SK-N-MC (cell line): ENCODE data around the gene KCNE3.
A peak's percentile ranks its signal among the peaks of the same experiment; 100 is the strongest.

Source experiments
- DNase-seq: peaks from one replicate; pipeline ENCODE4 v3.0.0-alpha.2; 2011; ENCODE audit warnings: low read depth, low spot score
- H3K27ac ChIP-seq: fragments of 200-600 bp; sonication (generic); 2 replicates; pipeline ENCODE4 v1.5.1; 2016; ENCODE audit warnings: mixed run types
- H3K36me3 ChIP-seq: fragments of 200-600 bp; sonication (generic); 2 replicates; pipeline ENCODE4 v1.6.1; 2017; ENCODE audit warnings: antibody characterized with exemption, low read length, mixed read lengths; ENCODE audit not compliant: insufficient read depth
- H3K4me3 ChIP-seq: fragments of 200-600 bp; sonication (generic); 2 replicates; pipeline ENCODE4 v1.5.1; 2016
- H3K9ac ChIP-seq: fragments of 200-600 bp; sonication (generic); 2 replicates; pipeline ENCODE4 v1.8.0; 2017; ENCODE audit warnings: mixed run types, mixed read lengths; ENCODE audit not compliant: insufficient read length
- H3K9me3 ChIP-seq: fragments of 200-600 bp; sonication (generic); 2 replicates; pipeline ENCODE4 v1.6.1; 2017; ENCODE audit warnings: low read depth, mild to moderate bottlenecking, antibody characterized with exemption, low read length, moderate library complexity, mixed read lengths
- EZH2 ChIP-seq: fragments of 200-600 bp; sonication (generic); IDR thresholded peaks from one replicate; pipeline ENCODE4 v1.6.1; 2017; ENCODE audit warnings: antibody characterized with exemption
- FOXP2 ChIP-seq: optimal IDR thresholded peaks from 2 replicates; pipeline ENCODE3; 2011; ENCODE audit warnings: mild to moderate bottlenecking, moderate library complexity; ENCODE audit not compliant: insufficient read depth; ENCODE audit errors: extremely low read length, control extremely low read depth
- POLR2AphosphoS5 ChIP-seq: IDR thresholded peaks from 2 replicates; pipeline ENCODE4 v1.6.1; 2012; ENCODE audit warnings: mild to moderate bottlenecking, low read depth, low read length, borderline replicate concordance

The KCNE3 gene

DNA sequence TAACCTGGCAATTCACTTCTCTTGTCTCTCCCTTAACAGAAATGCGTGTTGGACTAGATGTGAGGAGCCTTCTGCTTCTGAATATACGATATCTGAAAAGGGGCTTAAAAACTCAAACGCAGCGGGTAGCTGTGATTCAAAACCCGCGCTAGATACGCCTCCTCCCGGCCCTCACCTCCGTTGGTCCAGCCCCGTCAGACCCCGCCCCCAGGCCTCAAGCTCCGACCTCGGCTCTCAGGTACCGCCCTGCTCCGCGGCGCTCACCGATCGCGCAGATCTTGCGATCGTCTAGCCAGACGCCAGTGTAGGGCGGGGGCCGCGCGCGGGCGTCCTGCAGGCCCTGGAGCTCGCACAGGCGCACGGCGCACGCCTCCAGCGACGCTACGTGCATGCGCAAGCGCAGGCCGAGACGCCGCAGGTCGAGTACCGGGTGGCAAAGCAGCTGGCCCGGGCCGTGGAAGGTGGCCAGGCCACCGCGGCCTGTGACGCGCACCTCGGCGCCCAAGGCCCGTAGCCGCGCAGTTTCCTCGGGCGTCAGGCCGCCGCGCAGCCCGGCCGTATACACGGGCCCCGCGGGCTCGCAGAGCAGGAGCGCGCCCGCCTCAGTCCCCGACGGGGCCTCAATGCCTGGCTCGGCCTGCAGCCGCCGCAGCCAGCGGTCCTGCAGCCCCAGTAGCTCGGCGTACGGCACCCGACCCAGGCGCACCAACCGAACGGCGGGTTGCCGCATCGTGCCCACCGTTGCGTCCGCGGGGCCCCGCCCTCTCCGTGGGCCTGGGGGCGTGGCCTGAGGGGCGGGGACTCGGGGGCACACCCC, 25.8 kb upstream of the KCNE3 start, which contains the start of gene LIPT2:
Gene LIPT2 (minus strand): TSS at position 751 of the 817 bp plus-strand sequence. CDS start 21 bp downstream, at position 730.
- peak within 1 kb of the TSS; percentile 95 for H3K9ac ChIP-seq
- DNase-seq: peak; percentile 76
- no peaks in the 10 kb centered on the region for H3K36me3 ChIP-seq
- H3K9me3 ChIP-seq: no peaks in the 10 kb centered on the region
- peak within 1 kb of the TSS; percentile 92 for H3K27ac ChIP-seq
- TF ChIP-seq FOXP2: no peak
- peak; percentile 88 for TF ChIP-seq POLR2AphosphoS5
- peak within 1 kb of the TSS; percentile 97 for H3K4me3 ChIP-seq

DNA sequence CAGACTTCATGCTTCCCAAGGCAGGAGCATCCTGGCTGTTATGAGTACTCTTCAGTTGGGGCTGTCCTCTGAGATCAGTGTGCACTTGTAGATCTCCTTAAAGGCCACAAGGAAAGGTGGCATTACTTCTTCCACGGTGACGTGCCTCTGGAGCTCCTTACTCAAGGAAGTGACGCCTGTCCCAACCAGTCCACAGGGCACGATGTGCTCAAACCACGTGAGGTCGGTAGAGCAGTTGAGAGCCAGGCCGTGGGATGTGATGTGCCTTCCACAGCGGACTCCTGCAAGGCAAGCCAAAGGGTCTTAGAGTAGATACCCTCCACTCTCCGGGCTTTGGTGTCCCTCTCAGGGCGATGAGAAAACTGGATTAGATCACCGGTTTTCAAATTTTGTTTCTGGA, 24.7 kb upstream of the KCNE3 start:
- Histone ChIP-seq H3K27ac (peak overlapping the region; percentile 22; the same call in 1 of the 2 replicates), H3K9me3 (no peaks in the 10 kb centered on the region), H3K9ac (no peak overlapping the region), H3K36me3 (no peaks in the 10 kb centered on the region), H3K4me3 (no peak overlapping the region)
- no peak for DNase-seq
- TF ChIP-seq EZH2 (no peak), FOXP2 (no peak), POLR2AphosphoS5 (no peak)

DNA sequence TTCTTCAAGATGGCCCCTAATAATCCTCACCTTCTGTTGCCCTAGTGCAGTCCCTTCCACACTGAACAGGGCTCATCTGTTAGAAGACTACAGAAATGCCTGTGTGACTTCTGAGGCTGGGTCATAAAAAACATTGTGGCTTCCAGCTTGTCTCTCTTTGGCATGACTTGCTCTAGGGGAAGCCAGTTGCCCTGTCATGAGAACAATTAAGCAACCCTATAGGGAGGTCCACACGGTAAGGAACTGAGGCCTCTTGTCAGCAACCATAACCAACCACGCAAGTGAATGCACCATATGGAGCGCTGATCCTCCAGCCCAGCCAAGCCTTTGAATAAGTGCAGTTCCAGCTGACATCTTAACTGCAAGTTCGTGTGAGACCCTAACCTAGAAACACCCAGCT, 23.6 kb upstream of the KCNE3 start:
- TF ChIP-seq FOXP2 (no peak), EZH2 (no peak), POLR2AphosphoS5 (no peak)
- Histone ChIP-seq H3K9me3 (no peaks in the 10 kb centered on the region), H3K36me3 (no peaks in the 10 kb centered on the region), H3K9ac (no peak overlapping the region), H3K4me3 (no peak overlapping the region), H3K27ac (no peak overlapping the region)
- DNase-seq: no peak

DNA sequence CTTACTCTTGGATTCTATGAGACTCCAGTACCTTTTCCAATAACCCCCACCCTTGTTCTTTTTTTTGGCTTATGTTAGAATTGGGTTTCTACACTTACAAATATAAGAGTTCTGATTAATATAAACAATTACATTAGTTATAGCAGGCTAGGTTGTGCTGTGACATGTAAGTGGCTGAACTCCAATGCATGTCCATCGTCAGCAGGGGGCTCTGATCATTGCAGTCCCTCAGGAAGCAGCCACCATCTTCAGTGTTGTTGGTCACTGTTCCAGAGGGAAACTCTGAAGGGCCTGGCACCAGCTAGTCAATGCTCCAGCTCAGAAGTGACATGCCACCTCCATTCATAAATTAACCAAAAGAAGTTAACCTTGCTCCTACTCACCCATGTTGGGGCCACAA, 20.5 kb upstream of the KCNE3 start:
- no peaks in the 10 kb centered on the region for H3K36me3 ChIP-seq
- DNase-seq: no peak
- TF ChIP-seq EZH2 (no peak), POLR2AphosphoS5 (no peak), FOXP2 (no peak)
- H3K9me3 ChIP-seq: no peaks in the 10 kb centered on the region
- no peak overlapping the region for H3K4me3 ChIP-seq
- no peak overlapping the region for H3K27ac ChIP-seq
- H3K9ac ChIP-seq: no peak overlapping the region

DNA sequence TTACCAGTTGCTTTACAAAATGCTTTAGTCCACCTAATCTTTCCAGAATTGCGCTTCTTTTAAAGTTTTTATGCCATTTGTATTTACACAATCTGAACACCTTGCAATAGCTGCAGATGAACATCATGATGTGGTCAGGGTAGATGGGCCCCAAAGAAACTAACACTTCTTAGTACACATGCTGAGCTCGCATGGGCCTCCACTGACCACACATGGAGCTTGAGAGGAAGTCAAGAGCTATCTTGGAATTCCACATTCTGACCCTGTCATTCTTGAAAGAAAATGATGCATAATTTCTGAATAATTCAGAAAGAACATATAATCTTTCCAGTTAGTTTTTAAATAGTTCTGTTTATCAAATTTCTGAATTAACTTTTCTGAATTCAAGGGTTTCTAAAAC, 18.5 kb upstream of the KCNE3 start:
- DNase-seq: no peak
- TF ChIP-seq FOXP2 (no peak), POLR2AphosphoS5 (no peak), EZH2 (no peak)

DNA sequence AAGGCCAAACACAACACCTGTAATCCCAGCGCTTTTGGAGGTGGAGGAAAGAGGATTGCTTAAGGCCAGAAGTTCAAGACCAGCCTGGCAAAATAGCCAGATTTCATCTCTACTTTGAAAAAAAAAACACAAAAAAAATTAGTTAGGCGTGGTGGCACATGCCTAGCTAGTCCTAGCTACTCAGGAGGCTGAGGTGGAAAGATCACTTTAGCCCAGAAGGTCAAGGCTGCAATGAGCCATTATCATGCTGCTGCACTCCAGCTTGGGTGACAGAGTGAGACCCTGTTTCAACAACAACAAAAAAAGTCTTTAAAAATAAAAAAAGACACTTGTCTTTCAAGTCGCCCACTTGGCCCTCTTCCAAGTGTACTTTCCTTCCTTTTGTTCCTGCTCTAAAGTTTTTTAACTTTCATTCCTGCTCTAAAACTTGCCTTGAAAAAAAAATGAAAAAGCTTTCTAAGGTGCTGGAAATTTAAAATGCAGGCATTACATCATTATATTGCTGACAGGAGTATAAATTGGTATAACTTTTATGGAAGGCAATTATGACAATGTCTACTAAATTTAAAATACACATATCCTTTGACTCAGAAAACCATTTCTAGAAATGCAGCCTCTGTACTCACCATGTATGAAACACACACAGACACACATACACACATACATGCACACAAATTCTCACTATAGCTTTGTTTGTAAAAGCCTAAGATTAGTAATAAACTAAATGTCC, 13.5 kb upstream of the KCNE3 start:
- no peak for DNase-seq
- TF ChIP-seq EZH2: no peak
- TF ChIP-seq FOXP2: no peak
- no peak for TF ChIP-seq POLR2AphosphoS5

More for the DNA sequence above, 18.5 kb upstream of the KCNE3 start:
- Histone ChIP-seq H3K27ac (no peak overlapping the region), H3K36me3 (no peaks in the 10 kb centered on the region), H3K9ac (no peak overlapping the region), H3K4me3 (no peak overlapping the region), H3K9me3 (no peaks in the 10 kb centered on the region)

DNA sequence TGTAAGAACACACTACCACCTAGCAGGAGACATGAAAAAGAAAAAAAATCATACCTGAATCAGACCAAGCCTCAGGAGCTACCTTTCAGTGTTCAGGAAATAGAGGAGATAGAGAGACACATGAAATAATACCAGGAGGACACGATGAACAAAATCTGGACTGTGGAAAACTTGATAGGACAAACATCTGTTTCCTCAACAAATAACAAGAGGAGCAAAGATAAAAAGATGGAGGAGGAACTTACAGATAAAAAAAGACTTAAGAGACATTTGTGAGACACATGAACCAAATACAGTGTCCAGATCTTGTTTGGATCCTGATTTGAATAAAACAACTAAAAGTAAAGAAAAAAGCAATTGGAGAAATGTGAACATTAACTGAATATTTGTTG, 12.4 kb upstream of the KCNE3 start:
- Histone ChIP-seq H3K9me3 (no peaks in the 10 kb centered on the region), H3K27ac (peak overlapping the region; percentile 27; the same call in 1 of the 2 replicates), H3K9ac (no peak overlapping the region), H3K4me3 (no peak overlapping the region), H3K36me3 (no peaks in the 10 kb centered on the region)
- no peak for TF ChIP-seq FOXP2
- TF ChIP-seq POLR2AphosphoS5: no peak
- TF ChIP-seq EZH2: no peak
- no peak for DNase-seq

More for the DNA sequence above, 13.5 kb upstream of the KCNE3 start:
- Histone ChIP-seq H3K27ac (no peak overlapping the region), H3K9me3 (no peaks in the 10 kb centered on the region), H3K9ac (no peak overlapping the region), H3K4me3 (no peak overlapping the region), H3K36me3 (no peaks in the 10 kb centered on the region)

DNA sequence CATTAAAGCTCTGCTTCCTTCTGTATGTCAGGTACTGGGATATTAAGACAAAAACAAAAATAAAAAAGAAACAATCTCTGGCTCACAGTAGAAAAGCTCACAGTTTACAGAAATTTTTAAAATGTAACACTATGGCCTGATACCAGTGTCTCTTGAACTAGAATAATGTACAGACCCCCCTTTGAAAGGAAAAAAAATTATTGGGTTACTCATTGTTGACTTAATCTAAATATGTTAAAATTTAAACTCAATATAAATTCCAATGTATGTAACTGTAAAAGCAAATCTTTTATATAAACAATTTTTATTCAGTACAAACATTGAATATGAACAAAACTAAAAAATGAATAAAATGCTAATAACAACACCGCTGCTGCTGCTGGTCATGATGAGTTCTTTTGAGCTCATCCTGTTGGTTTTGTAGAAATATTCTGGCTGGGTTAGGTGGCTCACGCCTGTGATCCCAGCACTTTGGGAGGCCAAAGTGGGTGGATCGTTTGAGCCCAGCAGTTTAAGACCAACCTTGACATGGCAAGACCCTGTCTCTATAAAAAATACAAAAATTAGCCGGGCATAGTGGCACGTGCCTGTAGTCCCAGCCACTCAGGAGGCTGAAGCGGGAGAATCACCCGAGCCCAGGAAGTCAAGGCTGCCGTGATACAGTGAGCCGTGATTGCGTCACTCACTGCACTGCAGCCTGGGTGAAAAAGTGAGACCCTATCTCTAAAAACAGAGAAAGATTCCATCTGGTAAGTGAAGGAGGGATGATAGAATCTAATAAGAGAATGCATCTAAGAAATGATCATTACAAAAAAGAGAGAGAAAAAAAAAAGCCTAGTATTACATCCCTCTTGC, 11.8 kb upstream of the KCNE3 start:
- H3K27ac ChIP-seq: peak overlapping the region; percentile 27; the same call in 1 of the 2 replicates

More for the DNA sequence above, 11.8 kb upstream of the KCNE3 start:
- Histone ChIP-seq H3K9me3 (no peaks in the 10 kb centered on the region), H3K4me3 (no peak overlapping the region), H3K36me3 (no peaks in the 10 kb centered on the region), H3K9ac (no peak overlapping the region)
- no peak for DNase-seq
- TF ChIP-seq POLR2AphosphoS5 (no peak), FOXP2 (no peak), EZH2 (no peak)
